ENCODE measurements around the gene OSBPL5.

The OSBPL5 gene

GRCh38 chr11:3191586-3192324 is 26.6 kb upstream of the OSBPL5 start:
- no peaks in the 10 kb centered on the region for H4K20me1 ChIP-seq (ENCODE audit: insufficient read depth, low read length, poor library complexity, severe bottlenecking)
- H3K9me2 ChIP-seq (replicated peaks; ENCODE audit: low read depth, low read length): no peaks in the 10 kb centered on the region
- H3K4me1 ChIP-seq (ENCODE audit: insufficient read depth, low read length, poor library complexity, severe bottlenecking): no peaks in the 10 kb centered on the region
- H3K4me2 ChIP-seq (ENCODE audit: low read depth, low read length, poor library complexity, severe bottlenecking): no peak overlapping the region
- no peaks in the 10 kb centered on the region for H3F3A ChIP-seq (ENCODE audit: low read depth)
- no peaks in the 10 kb centered on the region for H3K79me2 ChIP-seq (ENCODE audit: insufficient read depth, low read length)
- no peak overlapping the region for H2AFZ ChIP-seq (ENCODE audit: low read length)
- no peaks in the 10 kb centered on the region for H3K9me3 ChIP-seq (ENCODE audit: insufficient read depth, low read depth, low read length)
- H3K27me3 ChIP-seq (ENCODE audit: insufficient read depth, low read length, poor library complexity, severe bottlenecking): no peaks in the 10 kb centered on the region
- no peaks in the 10 kb centered on the region for H3K36me3 ChIP-seq (ENCODE audit: insufficient read depth, low read length)
- TF ChIP-seq CTCF (conservative IDR thresholded peaks at IDR 0.05; ENCODE audit: low read length) (no peak), EZH2phosphoT487 (IDR thresholded peaks at IDR 0.05; ENCODE audit: borderline replicate concordance) (no peak)
- no peak overlapping the region for H3K9ac ChIP-seq (ENCODE audit: low read depth, low read length, poor library complexity, severe bottlenecking)
- H3K4me3 ChIP-seq (ENCODE audit: low read length, poor library complexity, severe bottlenecking): no peak overlapping the region

- H3K4me3 ChIP-seq (ENCODE audit: low read length, poor library complexity, severe bottlenecking): no peak overlapping the region
- no peaks in the 10 kb centered on the region for H3F3A ChIP-seq (ENCODE audit: low read depth)
- no peaks in the 10 kb centered on the region for H3K36me3 ChIP-seq (ENCODE audit: insufficient read depth, low read length)
- H3K27me3 ChIP-seq (ENCODE audit: insufficient read depth, low read length, poor library complexity, severe bottlenecking): no peaks in the 10 kb centered on the region
- H4K20me1 ChIP-seq (ENCODE audit: insufficient read depth, low read length, poor library complexity, severe bottlenecking): no peaks in the 10 kb centered on the region
- H3K9me3 ChIP-seq (ENCODE audit: insufficient read depth, low read depth, low read length): no peaks in the 10 kb centered on the region
- no peak overlapping the region for H2AFZ ChIP-seq (ENCODE audit: low read length)
- TF ChIP-seq EZH2phosphoT487 (IDR thresholded peaks at IDR 0.05; ENCODE audit: borderline replicate concordance) (no peak), CTCF (conservative IDR thresholded peaks at IDR 0.05; ENCODE audit: low read length) (no peak)
- H3K79me2 ChIP-seq (ENCODE audit: insufficient read depth, low read length): no peaks in the 10 kb centered on the region
- no peak overlapping the region for H3K4me2 ChIP-seq (ENCODE audit: low read depth, low read length, poor library complexity, severe bottlenecking)
- no peaks in the 10 kb centered on the region for H3K4me1 ChIP-seq (ENCODE audit: insufficient read depth, low read length, poor library complexity, severe bottlenecking)
- H3K9me2 ChIP-seq (replicated peaks; ENCODE audit: low read depth, low read length): no peaks in the 10 kb centered on the region
- no peak overlapping the region for H3K9ac ChIP-seq (ENCODE audit: low read depth, low read length, poor library complexity, severe bottlenecking)
Measured at GRCh38 chr11:3190600-3190999, 25.5 kb upstream of the OSBPL5 start.

GRCh38 chr11:3189886-3190583 is 24.9 kb upstream of the OSBPL5 start:
- H4K20me1 ChIP-seq (ENCODE audit: insufficient read depth, low read length, poor library complexity, severe bottlenecking): no peaks in the 10 kb centered on the region
- no peaks in the 10 kb centered on the region for H3K4me1 ChIP-seq (ENCODE audit: insufficient read depth, low read length, poor library complexity, severe bottlenecking)
- H3K79me2 ChIP-seq (ENCODE audit: insufficient read depth, low read length): no peaks in the 10 kb centered on the region
- TF ChIP-seq EZH2phosphoT487 (IDR thresholded peaks at IDR 0.05; ENCODE audit: borderline replicate concordance): no peak
- H3K9me3 ChIP-seq (ENCODE audit: insufficient read depth, low read depth, low read length): no peaks in the 10 kb centered on the region
- no peaks in the 10 kb centered on the region for H3K27me3 ChIP-seq (ENCODE audit: insufficient read depth, low read length, poor library complexity, severe bottlenecking)
- H3F3A ChIP-seq (ENCODE audit: low read depth): no peaks in the 10 kb centered on the region
- no peaks in the 10 kb centered on the region for H3K9me2 ChIP-seq (replicated peaks; ENCODE audit: low read depth, low read length)
- no peak overlapping the region for H3K4me3 ChIP-seq (ENCODE audit: low read length, poor library complexity, severe bottlenecking)
- no peaks in the 10 kb centered on the region for H3K36me3 ChIP-seq (ENCODE audit: insufficient read depth, low read length)
- H2AFZ ChIP-seq (ENCODE audit: low read length): no peak overlapping the region
- no peak overlapping the region for H3K9ac ChIP-seq (ENCODE audit: low read depth, low read length, poor library complexity, severe bottlenecking)
- no peak overlapping the region for H3K4me2 ChIP-seq (ENCODE audit: low read depth, low read length, poor library complexity, severe bottlenecking)

Measured in Loucy (cell line).